T follicular helper cell (primary cell): ENCODE measurements around the gene CAPN5.

Experiments used
- DNase-seq: peaks from one replicate; pipeline ENCODE4 v3.0.0-alpha.2; 2020; ENCODE audit warnings: low read depth

CAPN5 gene

GRCh38 chr11:77118971-77119370 is 52.2 kb downstream of the CAPN5 start:
- DNase-seq: no peak

GRCh38 chr11:77119531-77119936 is 52.8 kb downstream of the CAPN5 start:
- DNase-seq: no peak

- DNase-seq: no peak
Measured at GRCh38 chr11:77120571-77120970, 53.8 kb downstream of the CAPN5 start.

- DNase-seq: no peak
Measured at GRCh38 chr11:77121096-77121640, 54.4 kb downstream of the CAPN5 start.

GRCh38 chr11:77121876-77122575 is 55.3 kb downstream of the CAPN5 start:
- DNase-seq: no peak

- DNase-seq: no peak
Measured at GRCh38 chr11:77122576-77123212, 55.9 kb downstream of the CAPN5 start.

GRCh38 chr11:77123591-77123990 is 56.8 kb downstream of the CAPN5 start:
- no peak for DNase-seq

GRCh38 chr11:77124041-77124440 is 57.3 kb downstream of the CAPN5 start:
- no peak for DNase-seq

- DNase-seq: no peak
Measured at GRCh38 chr11:77124488-77124887, 57.7 kb downstream of the CAPN5 start.

GRCh38 chr11:77125191-77125590 is 58.4 kb downstream of the CAPN5 start:
- no peak for DNase-seq

- no peak for DNase-seq
Measured at GRCh38 chr11:77125695-77126094, 58.9 kb downstream of the CAPN5 start.

GRCh38 chr11:77126156-77126775 is 59.5 kb downstream of the CAPN5 start:
- DNase-seq: no peak

- no peak for DNase-seq
Measured at GRCh38 chr11:77126861-77127234, 60.1 kb downstream of the CAPN5 start.

- DNase-seq: peak; percentile 31
Measured at GRCh38 chr11:77127235-77127911, 60.6 kb downstream of the CAPN5 start.

GRCh38 chr11:77127920-77128691 is 61.3 kb downstream of the CAPN5 start, which contains the start of gene MYO7A:
MYO7A (plus strand) TSS chr11:77128246; CDS start chr11:77130635, 2,389 bp downstream.
- DNase-seq: no peak

- DNase-seq: no peak
Measured at GRCh38 chr11:77129069-77129841, 62.5 kb downstream of the CAPN5 start.

- no peak for DNase-seq
Measured at GRCh38 chr11:77129842-77130756, 63.3 kb downstream of the CAPN5 start.

GRCh38 chr11:77130763-77131513 is 64.2 kb downstream of the CAPN5 start:
- no peak for DNase-seq

- no peak for DNase-seq
Measured at GRCh38 chr11:77131560-77131959, 64.8 kb downstream of the CAPN5 start.
